HepG2 (cell line): ENCODE data around the gene CYP46A1. TPM values are rescaled to one million over a fixed set of nuclear protein-coding genes. Genes with fewer than 3 reads are reported as not detected.

Source experiments
- FOXK2 ChIP-seq: fragments of 450-650 bp; IDR thresholded peaks from 2 replicates; pipeline ENCODE4 v1.6.1; 2016
- HMG20B ChIP-seq: conservative IDR thresholded peaks from 2 replicates; pipeline ENCODE4 v1.6.1; 2016; ENCODE audit warnings: missing genetic modification reagents, missing compliant biosample characterization
- MED8 ChIP-seq: sonication (generic); formaldehyde crosslinking; IDR thresholded peaks from 2 replicates; pipeline ENCODE4 v1.8.1; 2023; ENCODE audit warnings: mild to moderate bottlenecking, missing genetic modification reagents; ENCODE audit not compliant: insufficient replicate concordance
- NFKBIZ ChIP-seq: IDR thresholded peaks from 2 replicates; pipeline ENCODE4 v1.6.1; 2018; ENCODE audit warnings: missing genetic modification reagents, missing compliant biosample characterization
- RBM22 ChIP-seq: fragments of 200-400 bp; formaldehyde crosslinking; optimal IDR thresholded peaks from 2 replicates; pipeline ENCODE3; 2017; ENCODE audit warnings: mild to moderate bottlenecking, low read length, moderate library complexity
- SAFB2 ChIP-seq: sonication (generic); formaldehyde crosslinking; IDR thresholded peaks from 2 replicates; pipeline ENCODE4 v1.5.1; 2020; ENCODE audit warnings: missing genetic modification reagents, low read depth, mild to moderate bottlenecking, borderline replicate concordance
- TBX2 ChIP-seq: sonication (generic); formaldehyde crosslinking; IDR thresholded peaks from 2 replicates; pipeline ENCODE4 v1.5.0; 2020; ENCODE audit warnings: missing genetic modification reagents, mild to moderate bottlenecking, borderline replicate concordance
- TEAD2 ChIP-seq: sonication (generic); formaldehyde crosslinking; IDR thresholded peaks from 2 replicates; pipeline ENCODE4 v1.9.0; 2021; ENCODE audit warnings: missing genetic modification reagents
- ZNF335 ChIP-seq: sonication (generic); formaldehyde crosslinking; IDR thresholded peaks from 2 replicates; pipeline ENCODE4 v1.4.0; 2020; ENCODE audit warnings: missing genetic modification reagents
- ZNF337 ChIP-seq: sonication (generic); formaldehyde crosslinking; IDR thresholded peaks from 2 replicates; pipeline ENCODE4 v1.5.1; 2020; ENCODE audit warnings: missing genetic modification reagents, low read depth, mild to moderate bottlenecking, borderline replicate concordance
- ZNF350 ChIP-seq: sonication (generic); formaldehyde crosslinking; IDR thresholded peaks from 2 replicates; pipeline ENCODE4 v1.4.0; 2020; ENCODE audit warnings: mild to moderate bottlenecking, low read depth, missing genetic modification reagents, borderline replicate concordance
- ZNF839 ChIP-seq: sonication (generic); formaldehyde crosslinking; IDR thresholded peaks from 2 replicates; pipeline ENCODE4 v1.4.0; 2020; ENCODE audit warnings: missing genetic modification reagents, mild to moderate bottlenecking, borderline replicate concordance
- polyA plus RNA-seq, 8 experiments: library from polyadenylated mRNA; depleted of rRNA in 3 of 8; stranded (reverse) in 7 of 8; unstranded in 1 of 8; fragments of >200 nt; fragmentation: Illumina TruSeq in 4 of 8; extraction: Trizol in 4 of 8; gene quantifications; 2 replicates each; pipeline versions ENCODE4 v1.2.1 to v1.2.3, GENCODE V29; 2011 to 2016; ENCODE audit warnings: low read depth in 4 of 8, missing spikeins in 1 of 8, mixed read lengths in 1 of 8; ENCODE audit not compliant: insufficient read depth in 1 of 8
- total RNA-seq, 5 experiments: library from RNA; depleted of rRNA; stranded (reverse); fragments of >200 nt; fragmentation: Illumina TruSeq; extraction: Trizol; gene quantifications; 2 replicates each; pipeline ENCODE4 v1.2.3, GENCODE V29; 2016; ENCODE audit warnings: low read depth in 1 of 5
- TF ChIP-seq, protein P1 (sequence below): fragments of 450-650 bp; IDR thresholded peaks from 2 replicates; pipeline ENCODE4 v1.6.1; 2016
- TF ChIP-seq, protein P2 (sequence below): IDR thresholded peaks from 2 replicates; pipeline ENCODE4 v1.6.1; 2016; ENCODE audit warnings: control low read depth
- TF ChIP-seq, protein P3 (sequence below): sonication (generic); formaldehyde crosslinking; IDR thresholded peaks from 2 replicates; pipeline ENCODE4 v1.5.1; 2020; ENCODE audit warnings: missing genetic modification reagents, mild to moderate bottlenecking, borderline replicate concordance
- TF ChIP-seq, protein P4 (sequence below): sonication (generic); formaldehyde crosslinking; IDR thresholded peaks from 2 replicates; pipeline ENCODE4 v1.5.0; 2020; ENCODE audit warnings: mild to moderate bottlenecking, missing genetic modification reagents, borderline replicate concordance

Gene CYP46A1
- total and polyA plus RNA-seq, 2 of the 13 experiments (the other 11 are each of a cell fraction or from before 2014, with no cell fraction given): not detected

DNA sequence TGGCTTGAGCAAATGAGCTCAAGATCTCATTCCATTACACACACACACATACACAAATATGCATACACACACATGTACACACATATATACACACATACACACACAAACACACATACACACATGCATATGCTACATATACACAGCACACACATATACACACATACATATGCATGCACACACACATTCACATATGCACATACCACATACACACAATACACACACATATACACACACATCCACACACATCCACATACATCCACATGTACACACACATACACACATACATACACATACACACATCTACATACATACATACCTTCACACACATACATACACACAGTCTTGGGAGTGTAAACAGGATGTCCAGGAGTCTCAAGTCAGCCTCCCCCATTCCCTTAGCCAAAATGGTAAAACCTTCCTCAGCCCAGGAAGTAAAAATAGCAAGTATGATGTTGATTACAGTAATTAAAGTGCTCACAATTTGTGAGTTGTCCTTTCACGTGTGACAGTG is 26.4 kb upstream of the CYP46A1 start (continued):
- TF ChIP-seq, protein P1, sequence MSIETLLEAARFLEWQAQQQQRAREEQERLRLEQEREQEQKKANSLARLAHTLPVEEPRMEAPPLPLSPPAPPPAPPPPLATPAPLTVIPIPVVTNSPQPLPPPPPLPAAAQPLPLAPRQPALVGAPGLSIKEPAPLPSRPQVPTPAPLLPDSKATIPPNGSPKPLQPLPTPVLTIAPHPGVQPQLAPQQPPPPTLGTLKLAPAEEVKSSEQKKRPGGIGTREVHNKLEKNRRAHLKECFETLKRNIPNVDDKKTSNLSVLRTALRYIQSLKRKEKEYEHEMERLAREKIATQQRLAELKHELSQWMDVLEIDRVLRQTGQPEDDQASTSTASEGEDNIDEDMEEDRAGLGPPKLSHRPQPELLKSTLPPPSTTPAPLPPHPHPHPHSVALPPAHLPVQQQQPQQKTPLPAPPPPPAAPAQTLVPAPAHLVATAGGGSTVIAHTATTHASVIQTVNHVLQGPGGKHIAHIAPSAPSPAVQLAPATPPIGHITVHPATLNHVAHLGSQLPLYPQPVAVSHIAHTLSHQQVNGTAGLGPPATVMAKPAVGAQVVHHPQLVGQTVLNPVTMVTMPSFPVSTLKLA: 0 out of 2 replicates have a peak, but pooled peaks have one; percentile 21
- TF ChIP-seq SAFB2 (CRISPR knock-in tag) (no peak), NFKBIZ (CRISPR knock-in tag) (no peak), ZNF335 (no peak), ZNF350 (CRISPR knock-in tag) (no peak), MED8 (CRISPR knock-in tag) (no peak), TBX2 (CRISPR knock-in tag) (no peak), FOXK2 (0 out of 2 replicates have a peak, but pooled peaks have one; percentile 9), ZNF337 (no peak), ZNF839 (CRISPR knock-in tag) (no peak), TEAD2 (CRISPR knock-in tag) (no peak), RBM22 (no peak), HMG20B (no peak)
- TF ChIP-seq, protein P2, sequence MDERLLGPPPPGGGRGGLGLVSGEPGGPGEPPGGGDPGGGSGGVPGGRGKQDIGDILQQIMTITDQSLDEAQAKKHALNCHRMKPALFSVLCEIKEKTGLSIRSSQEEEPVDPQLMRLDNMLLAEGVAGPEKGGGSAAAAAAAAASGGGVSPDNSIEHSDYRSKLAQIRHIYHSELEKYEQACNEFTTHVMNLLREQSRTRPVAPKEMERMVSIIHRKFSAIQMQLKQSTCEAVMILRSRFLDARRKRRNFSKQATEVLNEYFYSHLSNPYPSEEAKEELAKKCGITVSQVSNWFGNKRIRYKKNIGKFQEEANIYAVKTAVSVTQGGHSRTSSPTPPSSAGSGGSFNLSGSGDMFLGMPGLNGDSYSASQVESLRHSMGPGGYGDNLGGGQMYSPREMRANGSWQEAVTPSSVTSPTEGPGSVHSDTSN (CRISPR knock-in tag): no peak
- TF ChIP-seq, protein P3, sequence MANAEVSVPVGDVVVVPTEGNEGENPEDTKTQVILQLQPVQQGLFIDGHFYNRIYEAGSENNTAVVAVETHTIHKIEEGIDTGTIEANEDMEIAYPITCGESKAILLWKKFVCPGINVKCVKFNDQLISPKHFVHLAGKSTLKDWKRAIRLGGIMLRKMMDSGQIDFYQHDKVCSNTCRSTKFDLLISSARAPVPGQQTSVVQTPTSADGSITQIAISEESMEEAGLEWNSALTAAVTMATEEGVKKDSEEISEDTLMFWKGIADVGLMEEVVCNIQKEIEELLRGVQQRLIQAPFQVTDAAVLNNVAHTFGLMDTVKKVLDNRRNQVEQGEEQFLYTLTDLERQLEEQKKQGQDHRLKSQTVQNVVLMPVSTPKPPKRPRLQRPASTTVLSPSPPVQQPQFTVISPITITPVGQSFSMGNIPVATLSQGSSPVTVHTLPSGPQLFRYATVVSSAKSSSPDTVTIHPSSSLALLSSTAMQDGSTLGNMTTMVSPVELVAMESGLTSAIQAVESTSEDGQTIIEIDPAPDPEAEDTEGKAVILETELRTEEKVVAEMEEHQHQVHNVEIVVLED (CRISPR knock-in tag): no peak
- TF ChIP-seq, protein P4, sequence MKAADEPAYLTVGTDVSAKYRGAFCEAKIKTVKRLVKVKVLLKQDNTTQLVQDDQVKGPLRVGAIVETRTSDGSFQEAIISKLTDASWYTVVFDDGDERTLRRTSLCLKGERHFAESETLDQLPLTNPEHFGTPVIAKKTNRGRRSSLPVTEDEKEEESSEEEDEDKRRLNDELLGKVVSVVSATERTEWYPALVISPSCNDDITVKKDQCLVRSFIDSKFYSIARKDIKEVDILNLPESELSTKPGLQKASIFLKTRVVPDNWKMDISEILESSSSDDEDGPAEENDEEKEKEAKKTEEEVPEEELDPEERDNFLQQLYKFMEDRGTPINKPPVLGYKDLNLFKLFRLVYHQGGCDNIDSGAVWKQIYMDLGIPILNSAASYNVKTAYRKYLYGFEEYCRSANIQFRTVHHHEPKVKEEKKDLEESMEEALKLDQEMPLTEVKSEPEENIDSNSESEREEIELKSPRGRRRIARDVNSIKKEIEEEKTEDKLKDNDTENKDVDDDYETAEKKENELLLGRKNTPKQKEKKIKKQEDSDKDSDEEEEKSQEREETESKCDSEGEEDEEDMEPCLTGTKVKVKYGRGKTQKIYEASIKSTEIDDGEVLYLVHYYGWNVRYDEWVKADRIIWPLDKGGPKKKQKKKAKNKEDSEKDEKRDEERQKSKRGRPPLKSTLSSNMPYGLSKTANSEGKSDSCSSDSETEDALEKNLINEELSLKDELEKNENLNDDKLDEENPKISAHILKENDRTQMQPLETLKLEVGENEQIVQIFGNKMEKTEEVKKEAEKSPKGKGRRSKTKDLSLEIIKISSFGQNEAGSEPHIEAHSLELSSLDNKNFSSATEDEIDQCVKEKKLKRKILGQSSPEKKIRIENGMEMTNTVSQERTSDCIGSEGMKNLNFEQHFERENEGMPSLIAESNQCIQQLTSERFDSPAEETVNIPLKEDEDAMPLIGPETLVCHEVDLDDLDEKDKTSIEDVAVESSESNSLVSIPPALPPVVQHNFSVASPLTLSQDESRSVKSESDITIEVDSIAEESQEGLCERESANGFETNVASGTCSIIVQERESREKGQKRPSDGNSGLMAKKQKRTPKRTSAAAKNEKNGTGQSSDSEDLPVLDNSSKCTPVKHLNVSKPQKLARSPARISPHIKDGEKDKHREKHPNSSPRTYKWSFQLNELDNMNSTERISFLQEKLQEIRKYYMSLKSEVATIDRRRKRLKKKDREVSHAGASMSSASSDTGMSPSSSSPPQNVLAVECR: no peak
